GM19372 (cell line): ENCODE results near the gene FNDC4.

Experiments
- ATAC-seq: cut with Tn5 transposase; IDR thresholded peaks from one replicate; pipeline ENCODE4 v1.9.1; 2021; ENCODE audit warnings: mild to moderate bottlenecking, low read depth, moderate library complexity; ENCODE audit not compliant: unreplicated experiment

Gene FNDC4

GRCh38 chr2:27494284-27494943 is 586 bp downstream of the FNDC4 start:
- ATAC-seq: no peak

- no peak for ATAC-seq
These were observed 1.1 kb downstream of the FNDC4 start for GRCh38 chr2:27493948-27494283.

GRCh38 chr2:27492557-27492956 is 2.4 kb downstream of the FNDC4 start:
- no peak for ATAC-seq

GRCh38 chr2:27489498-27490397 is 5.3 kb downstream of the FNDC4 start, which contains the start of gene IFT172:
TSS of gene IFT172 (minus strand) at chr2:27489743. CDS start at chr2:27489653, 90 bp downstream.
- peak; percentile 95 for ATAC-seq

- no peak for ATAC-seq
These were observed 5.9 kb downstream of the FNDC4 start for GRCh38 chr2:27489118-27489497.

GRCh38 chr2:27485496-27485895 is 9.5 kb downstream of the FNDC4 start:
- ATAC-seq: no peak

- no peak for ATAC-seq
These were observed 23.0 kb downstream of the FNDC4 start for GRCh38 chr2:27471961-27472360.

GRCh38 chr2:27464443-27464842 is 30.6 kb downstream of the FNDC4 start:
- ATAC-seq: no peak

- ATAC-seq: no peak
These were observed 33.9 kb downstream of the FNDC4 start for GRCh38 chr2:27461118-27461517.

GRCh38 chr2:27453968-27454367 is 41.0 kb downstream of the FNDC4 start:
- ATAC-seq: no peak

- ATAC-seq: no peak
These were observed 43.9 kb downstream of the FNDC4 start for GRCh38 chr2:27451095-27451494.

GRCh38 chr2:27448381-27448780 is 46.6 kb downstream of the FNDC4 start:
- ATAC-seq: no peak

GRCh38 chr2:27446057-27446456 is 48.9 kb downstream of the FNDC4 start:
- no peak for ATAC-seq

- no peak for ATAC-seq
These were observed 49.4 kb downstream of the FNDC4 start for GRCh38 chr2:27445615-27446014.

- ATAC-seq: no peak
These were observed 49.8 kb downstream of the FNDC4 start for GRCh38 chr2:27445155-27445554.

- ATAC-seq: no peak
These were observed 52.1 kb downstream of the FNDC4 start for GRCh38 chr2:27442920-27443282.

- ATAC-seq: peak; percentile 59
These were observed 52.8 kb downstream of the FNDC4 start, which contains the start of gene KRTCAP3 for GRCh38 chr2:27441958-27442919. TSS of gene KRTCAP3 (plus strand) at chr2:27442381. CDS start at chr2:27442413, 32 bp downstream.
